Lower lobe of right lung (tissue), 2 donors: ENCODE results near the gene SNX8. TPM values are rescaled to one million over a fixed set of nuclear protein-coding genes. Genes with fewer than 3 reads are reported as not detected.
A peak's percentile ranks its signal among the peaks of the same experiment; 100 is the strongest.

Source experiments
- ATAC-seq, 2 donors: fragments of 200-7000 bp; cut with Tn5 transposase; one replicate each; pipeline ENCODE4 v1.9.1; 2020 to 2022; ENCODE audit warnings: mild to moderate bottlenecking in 2 of 2, moderate library complexity in 2 of 2
- DNase-seq: peaks from one replicate; pipeline ENCODE4 v3.0.0-alpha.2; 2020
- H3K27ac ChIP-seq: fragments of 200-600 bp; one replicate; pipeline ENCODE4 v1.8.0; 2022
- H3K27me3 ChIP-seq: fragments of 200-600 bp; one replicate; pipeline ENCODE4 v1.8.0; 2022; ENCODE audit warnings: low read depth
- H3K36me3 ChIP-seq: fragments of 200-600 bp; one replicate; pipeline ENCODE4 v1.8.0; 2022; ENCODE audit warnings: mild to moderate bottlenecking
- H3K4me1 ChIP-seq: fragments of 200-600 bp; one replicate; pipeline ENCODE4 v1.8.0; 2022
- H3K4me3 ChIP-seq: fragments of 200-600 bp; one replicate; pipeline ENCODE4 v1.8.0; 2022; ENCODE audit warnings: mild to moderate bottlenecking
- H3K9me3 ChIP-seq: fragments of 200-600 bp; one replicate; pipeline ENCODE4 v1.8.0; 2022
- intact Hi-C: fragments of 100-400 bp; cut with DNase I; formaldehyde crosslinking; loops from one replicate; pipeline ENCODE4 v1.11.0; 2022
- total RNA-seq: library from RNA; stranded (reverse); fragmentation: NEBNext Ultra II Directional; extraction: Animal tissue kit (Norgen Biotek cat#: 25700); gene quantifications from one replicate; pipeline ENCODE4 v1.2.1, GENCODE V29; 2021
- TF ChIP-seq, protein P1 (sequence below): fragments of 200-600 bp; IDR thresholded peaks from one replicate; pipeline ENCODE4 v1.8.0; 2022; ENCODE audit warnings: antibody characterized with exemption, mild to moderate bottlenecking
- donor health status: DM: no; HTN: yes; CAD: no; lungs with severe emphysema.

The SNX8 gene
- total RNA-seq, 1 donor from 2014 or later, result 43.1 TPM

DNA sequence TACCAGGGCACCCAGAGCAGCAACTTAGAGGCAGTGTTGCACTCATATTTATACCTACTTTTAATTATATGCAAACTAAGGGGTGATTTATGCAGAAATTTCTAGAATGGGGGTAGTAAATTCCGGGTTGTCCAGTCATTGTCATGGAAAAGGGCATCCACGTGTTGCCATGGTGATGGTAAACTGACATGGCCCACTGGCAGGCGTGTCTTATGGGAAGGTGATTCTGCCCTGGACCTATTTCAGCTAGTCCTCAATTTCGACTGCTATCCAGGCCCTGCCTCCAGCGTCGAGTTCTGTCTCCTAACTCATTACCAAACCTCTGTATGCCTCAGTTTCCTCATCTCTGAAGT, 12.8 kb downstream of the SNX8 start:
- TF ChIP-seq, protein P1, sequence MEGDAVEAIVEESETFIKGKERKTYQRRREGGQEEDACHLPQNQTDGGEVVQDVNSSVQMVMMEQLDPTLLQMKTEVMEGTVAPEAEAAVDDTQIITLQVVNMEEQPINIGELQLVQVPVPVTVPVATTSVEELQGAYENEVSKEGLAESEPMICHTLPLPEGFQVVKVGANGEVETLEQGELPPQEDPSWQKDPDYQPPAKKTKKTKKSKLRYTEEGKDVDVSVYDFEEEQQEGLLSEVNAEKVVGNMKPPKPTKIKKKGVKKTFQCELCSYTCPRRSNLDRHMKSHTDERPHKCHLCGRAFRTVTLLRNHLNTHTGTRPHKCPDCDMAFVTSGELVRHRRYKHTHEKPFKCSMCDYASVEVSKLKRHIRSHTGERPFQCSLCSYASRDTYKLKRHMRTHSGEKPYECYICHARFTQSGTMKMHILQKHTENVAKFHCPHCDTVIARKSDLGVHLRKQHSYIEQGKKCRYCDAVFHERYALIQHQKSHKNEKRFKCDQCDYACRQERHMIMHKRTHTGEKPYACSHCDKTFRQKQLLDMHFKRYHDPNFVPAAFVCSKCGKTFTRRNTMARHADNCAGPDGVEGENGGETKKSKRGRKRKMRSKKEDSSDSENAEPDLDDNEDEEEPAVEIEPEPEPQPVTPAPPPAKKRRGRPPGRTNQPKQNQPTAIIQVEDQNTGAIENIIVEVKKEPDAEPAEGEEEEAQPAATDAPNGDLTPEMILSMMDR, result no peak
- H3K27ac ChIP-seq, result no peak overlapping the region
- intact Hi-C loops, result no loop called here
- no peak overlapping the region for H3K4me3 ChIP-seq
- H3K27me3 ChIP-seq, result no peaks in the 10 kb centered on the region
- no peaks in the 10 kb centered on the region for H3K9me3 ChIP-seq
- DNase-seq (no peak), ATAC-seq (no peak)
- peaks cover 42% of the 10 kb centered on the region for H3K4me1 ChIP-seq
- no peaks in the 10 kb centered on the region for H3K36me3 ChIP-seq

GRCh38 chr7:2299870-2300512, 14.2 kb downstream of the SNX8 start:
- ATAC-seq, result peak; percentile 50 to 67
- DNase-seq, result no peak
- Histone ChIP-seq H3K36me3 (no peaks in the 10 kb centered on the region), H3K9me3 (no peaks in the 10 kb centered on the region), H3K4me3 (no peak overlapping the region), H3K27me3 (no peaks in the 10 kb centered on the region), H3K27ac (peak overlapping the region; percentile 58), H3K4me1 (peaks cover 39% of the 10 kb centered on the region)
- intact Hi-C loops, result no loop called here
- TF ChIP-seq, protein P1, result no peak

GRCh38 chr7:2299131-2299829, 15.0 kb downstream of the SNX8 start:
- peaks cover 32% of the 10 kb centered on the region for H3K4me1 ChIP-seq
- H3K9me3 ChIP-seq, result no peaks in the 10 kb centered on the region
- peak; percentile 76 to 81 for ATAC-seq
- H3K27ac ChIP-seq, result peak overlapping the region; percentile 58
- intact Hi-C loops, result no loop called here
- no peaks in the 10 kb centered on the region for H3K27me3 ChIP-seq
- TF ChIP-seq, protein P1, result no peak
- no peaks in the 10 kb centered on the region for H3K36me3 ChIP-seq
- peak; percentile 77 for DNase-seq
- no peak overlapping the region for H3K4me3 ChIP-seq

- Histone ChIP-seq H3K4me3 (no peak overlapping the region), H3K27me3 (no peaks in the 10 kb centered on the region), H3K4me1 (peaks cover 25% of the 10 kb centered on the region), H3K27ac (no peak overlapping the region), H3K36me3 (no peaks in the 10 kb centered on the region), H3K9me3 (no peaks in the 10 kb centered on the region)
- TF ChIP-seq, protein P1, result no peak
- intact Hi-C loops, result no loop called here
- DNase-seq (no peak), ATAC-seq (no peak)
Observed at GRCh38 chr7:2296832-2297231, 17.4 kb downstream of the SNX8 start.

DNA sequence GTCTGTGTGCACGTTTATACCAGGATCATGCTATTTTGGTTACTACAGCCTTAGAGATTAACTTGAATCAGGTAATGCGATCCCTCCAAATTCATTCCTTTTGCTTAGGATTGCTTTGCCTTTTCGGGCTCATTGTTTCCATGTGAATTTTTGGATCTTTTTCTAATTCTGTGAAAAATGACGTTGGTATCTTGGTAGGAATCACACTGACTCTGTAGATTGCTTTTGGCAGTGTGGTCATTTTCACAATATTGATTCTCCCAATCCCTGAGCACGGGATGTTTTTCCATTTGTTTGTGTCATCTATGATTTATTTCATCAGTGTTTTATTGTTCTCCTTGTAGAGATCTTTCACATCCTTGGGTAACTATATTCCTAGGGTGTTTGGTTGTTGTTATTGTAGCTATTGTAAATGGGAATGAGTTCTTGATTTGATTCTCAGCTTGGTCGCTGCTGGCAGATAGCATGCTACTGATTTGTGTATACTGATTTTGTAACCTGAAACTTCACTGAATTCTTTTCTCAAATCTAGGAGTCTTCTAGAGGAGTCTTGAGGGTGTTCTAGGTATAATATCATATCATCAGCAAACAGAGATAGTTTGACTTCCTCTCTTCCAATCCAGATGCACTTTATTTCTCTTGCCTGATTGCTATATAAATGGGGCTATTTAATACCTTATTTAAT, 18.2 kb downstream of the SNX8 start:
- Histone ChIP-seq H3K4me1 (peaks cover 25% of the 10 kb centered on the region), H3K36me3 (no peaks in the 10 kb centered on the region), H3K27ac (no peak overlapping the region), H3K4me3 (no peak overlapping the region), H3K27me3 (no peaks in the 10 kb centered on the region), H3K9me3 (no peaks in the 10 kb centered on the region)
- TF ChIP-seq, protein P1, result no peak
- intact Hi-C loops, result no loop called here
- ATAC-seq (no peak), DNase-seq (no peak)
